ENCODE results near the gene VPS18. TPM values are rescaled to one million over a fixed set of nuclear protein-coding genes. Genes with fewer than 3 reads are reported as not detected.

Gene VPS18
- total RNA-seq, 1 donor from 2014 or later: 27.2 TPM

GRCh38 chr15:40891138-40891537 is 3.1 kb upstream of the VPS18 start:
- DNase-seq (ENCODE audit: low read depth): no peak
- no peak overlapping the region for H3K4me3 ChIP-seq (ENCODE audit: low read depth, low read length)
- TF ChIP-seq, protein P1, sequence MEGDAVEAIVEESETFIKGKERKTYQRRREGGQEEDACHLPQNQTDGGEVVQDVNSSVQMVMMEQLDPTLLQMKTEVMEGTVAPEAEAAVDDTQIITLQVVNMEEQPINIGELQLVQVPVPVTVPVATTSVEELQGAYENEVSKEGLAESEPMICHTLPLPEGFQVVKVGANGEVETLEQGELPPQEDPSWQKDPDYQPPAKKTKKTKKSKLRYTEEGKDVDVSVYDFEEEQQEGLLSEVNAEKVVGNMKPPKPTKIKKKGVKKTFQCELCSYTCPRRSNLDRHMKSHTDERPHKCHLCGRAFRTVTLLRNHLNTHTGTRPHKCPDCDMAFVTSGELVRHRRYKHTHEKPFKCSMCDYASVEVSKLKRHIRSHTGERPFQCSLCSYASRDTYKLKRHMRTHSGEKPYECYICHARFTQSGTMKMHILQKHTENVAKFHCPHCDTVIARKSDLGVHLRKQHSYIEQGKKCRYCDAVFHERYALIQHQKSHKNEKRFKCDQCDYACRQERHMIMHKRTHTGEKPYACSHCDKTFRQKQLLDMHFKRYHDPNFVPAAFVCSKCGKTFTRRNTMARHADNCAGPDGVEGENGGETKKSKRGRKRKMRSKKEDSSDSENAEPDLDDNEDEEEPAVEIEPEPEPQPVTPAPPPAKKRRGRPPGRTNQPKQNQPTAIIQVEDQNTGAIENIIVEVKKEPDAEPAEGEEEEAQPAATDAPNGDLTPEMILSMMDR (conservative IDR thresholded peaks at IDR 0.05; ENCODE audit: low read depth, low read length): no peak

- DNase-seq (ENCODE audit: low read depth): no peak
- H3K4me3 ChIP-seq (ENCODE audit: low read depth, low read length): no peak overlapping the region
- TF ChIP-seq, protein P1 (conservative IDR thresholded peaks at IDR 0.05; ENCODE audit: low read depth, low read length): peak; percentile 86
These were observed 2.3 kb upstream of the VPS18 start for GRCh38 chr15:40891810-40892446.

DNA sequence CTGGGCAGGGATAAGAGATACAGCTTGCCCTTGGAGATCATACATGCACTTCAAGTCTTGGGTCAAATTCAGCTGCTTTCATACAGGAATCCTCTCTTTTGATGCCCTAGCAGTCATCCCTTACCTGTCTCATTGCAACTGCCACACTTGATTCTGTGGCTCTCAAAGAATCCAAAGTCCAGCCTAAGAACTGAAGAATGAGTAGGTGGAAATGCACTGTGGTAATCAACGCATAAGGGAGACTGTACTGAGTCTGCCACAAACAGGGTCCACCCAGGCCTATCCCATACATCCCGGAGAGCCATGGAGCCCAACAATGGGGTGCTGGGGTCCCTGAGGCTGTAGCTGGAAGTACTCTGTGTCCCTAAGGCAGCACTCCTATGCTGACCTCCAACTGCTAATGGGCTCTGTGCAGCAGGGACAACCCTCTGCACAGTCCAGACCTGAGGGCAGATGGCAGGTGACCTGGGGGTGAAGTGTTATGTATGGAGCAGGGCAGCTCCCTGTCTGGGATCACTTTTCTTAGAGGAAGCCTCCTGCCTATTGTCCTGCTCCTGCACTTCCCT is 1.7 kb upstream of the VPS18 start:
- no peak for DNase-seq (ENCODE audit: low read depth)
- TF ChIP-seq, protein P1 (conservative IDR thresholded peaks at IDR 0.05; ENCODE audit: low read depth, low read length): no peak
- no peak overlapping the region for H3K4me3 ChIP-seq (ENCODE audit: low read depth, low read length)

DNA sequence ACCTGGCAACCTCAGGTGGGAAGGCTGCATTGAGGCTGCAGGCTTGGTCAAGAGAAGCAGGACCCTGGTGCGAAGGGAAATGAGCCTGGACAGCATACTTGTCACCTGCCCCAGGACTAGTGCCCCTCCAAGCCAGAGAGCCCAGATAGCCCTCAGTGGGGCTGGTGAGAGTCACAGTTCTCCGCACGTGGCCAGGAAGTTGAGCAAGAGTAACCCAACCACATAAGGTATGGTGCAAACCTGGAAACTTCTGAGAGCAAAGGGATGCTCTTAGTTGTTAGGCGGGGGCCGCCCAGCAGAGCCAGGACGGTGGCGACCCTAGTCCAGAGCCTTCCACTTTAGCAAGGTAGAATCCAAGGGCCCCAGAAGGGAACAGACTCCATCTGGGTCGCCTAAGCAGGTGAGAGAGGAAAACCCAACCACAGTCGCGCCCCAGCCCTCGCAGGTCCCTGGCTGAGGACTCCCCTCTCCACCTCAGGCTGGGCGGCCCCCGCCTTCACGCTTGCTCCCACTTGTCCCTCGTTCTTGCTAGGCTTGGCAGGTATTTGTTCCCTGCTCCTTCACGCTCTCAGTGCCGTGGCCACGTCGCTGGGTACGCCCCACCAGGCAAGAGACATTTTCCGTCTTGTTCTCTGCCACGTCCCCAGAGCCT is 1.1 kb upstream of the VPS18 start:
- TF ChIP-seq, protein P1 (conservative IDR thresholded peaks at IDR 0.05; ENCODE audit: low read depth, low read length): no peak
- no peak for DNase-seq (ENCODE audit: low read depth)

GRCh38 chr15:40894681-40895448 is 615 bp downstream of the VPS18 start:
- TF ChIP-seq, protein P1 (conservative IDR thresholded peaks at IDR 0.05; ENCODE audit: low read depth, low read length): peak; percentile 66
- DNase-seq (ENCODE audit: low read depth): no peak
- peak overlapping the region; percentile 77 for H3K4me3 ChIP-seq (ENCODE audit: low read depth, low read length)

More for the DNA sequence above, 1.1 kb upstream of the VPS18 start:
- no peak overlapping the region for H3K4me3 ChIP-seq (ENCODE audit: low read depth, low read length)

- DNase-seq (ENCODE audit: low read depth): no peak
- no peak overlapping the region for H3K4me3 ChIP-seq (ENCODE audit: low read depth, low read length)
- TF ChIP-seq, protein P1 (conservative IDR thresholded peaks at IDR 0.05; ENCODE audit: low read depth, low read length): no peak
These were observed 5.4 kb downstream of the VPS18 start for GRCh38 chr15:40899536-40900207.
